ENCODE measurements around the gene EIF4B.

EIF4B gene

DNA sequence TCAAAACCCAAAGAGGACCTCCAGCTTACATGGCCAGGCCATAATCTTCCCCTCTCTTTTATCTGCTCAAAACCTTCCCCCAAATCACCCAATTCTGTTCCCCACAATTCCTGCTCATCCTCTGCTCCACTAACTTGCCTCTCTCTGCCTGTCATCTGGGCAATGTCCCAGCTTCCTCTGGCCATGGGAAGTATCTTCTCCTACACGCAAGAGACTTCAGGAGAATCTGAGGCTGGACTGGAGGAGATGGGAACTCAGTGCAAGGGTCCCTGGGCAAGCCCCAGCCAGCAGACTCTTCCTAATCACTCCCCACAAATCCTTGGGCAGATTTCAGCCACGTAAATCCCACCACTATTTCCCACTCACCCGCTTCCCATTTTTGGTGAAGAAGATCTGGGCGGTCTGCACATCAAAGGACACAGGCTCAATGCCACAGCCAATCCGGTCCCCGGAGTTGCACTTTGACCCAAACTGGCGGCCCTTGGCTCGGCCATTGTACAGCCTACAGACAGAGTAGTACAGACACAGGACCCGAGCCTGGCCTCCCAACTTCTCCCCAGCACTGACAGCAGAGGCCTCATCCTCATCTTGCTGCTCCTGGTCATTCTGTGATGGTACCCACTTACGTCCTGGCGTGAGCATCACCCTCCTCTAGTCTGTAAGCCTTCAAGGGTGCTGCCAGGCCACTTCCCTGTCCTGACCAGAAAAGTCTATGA, 68.2 kb downstream of the EIF4B start:
- DNase-seq, result no peak

DNA sequence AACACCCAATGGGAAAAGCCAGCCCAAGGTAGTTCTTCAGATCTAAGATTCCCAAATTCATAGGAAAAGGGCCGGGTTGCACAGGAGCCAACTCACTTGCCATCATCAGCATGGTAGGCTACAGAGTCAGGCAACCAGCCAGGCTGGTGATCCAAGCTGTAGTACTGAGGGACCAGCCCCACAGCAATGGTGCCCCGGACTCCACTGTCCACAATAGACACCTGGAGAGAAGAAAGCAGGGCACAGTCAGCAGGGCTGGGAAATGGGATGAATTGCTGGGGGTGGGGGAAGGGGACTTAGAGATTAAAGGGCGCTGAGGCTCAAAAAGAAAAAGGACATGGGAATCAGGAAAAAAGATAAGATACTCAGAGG, 68.7 kb downstream of the EIF4B start:
- DNase-seq, result no peak

DNA sequence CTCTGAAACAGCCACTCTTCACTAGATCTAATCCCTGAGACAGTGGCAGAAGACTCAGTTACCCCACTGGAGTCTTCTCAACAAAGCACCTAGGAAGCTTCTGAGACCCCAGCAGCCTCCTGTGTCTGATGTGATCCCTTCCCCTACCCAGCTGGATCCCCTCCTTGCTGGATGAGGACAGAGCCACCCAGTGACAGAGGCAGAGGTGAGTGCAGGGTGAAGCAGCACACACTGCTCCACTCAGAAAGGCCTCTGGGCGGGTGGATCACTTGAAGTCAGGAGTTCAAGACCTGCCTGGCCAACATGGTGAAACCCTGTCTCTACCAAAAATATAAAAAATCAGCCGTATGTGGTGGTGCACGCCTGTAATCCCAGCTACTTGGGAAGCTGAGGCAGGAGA, 70.2 kb downstream of the EIF4B start:
- DNase-seq, result no peak

DNA sequence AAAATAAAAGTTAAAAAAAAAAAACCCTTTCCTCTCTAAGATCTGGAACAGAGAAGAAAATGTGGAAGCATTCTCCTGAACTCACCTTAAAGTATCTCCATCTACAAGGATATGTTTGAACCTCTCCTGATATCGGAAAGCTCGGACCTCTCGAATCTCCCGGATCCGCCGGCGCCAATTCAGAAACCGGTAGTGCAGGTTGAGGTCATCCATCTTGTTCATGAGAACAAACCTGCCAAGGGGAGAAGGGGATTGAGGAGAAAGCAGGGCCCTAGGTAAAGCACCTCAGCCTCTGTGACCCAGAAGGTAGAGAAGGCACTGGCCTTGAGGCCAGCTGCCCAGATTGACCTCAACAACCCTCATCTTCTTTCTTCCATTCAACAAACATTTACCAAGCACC, 70.8 kb downstream of the EIF4B start:
- no peak for DNase-seq

DNA sequence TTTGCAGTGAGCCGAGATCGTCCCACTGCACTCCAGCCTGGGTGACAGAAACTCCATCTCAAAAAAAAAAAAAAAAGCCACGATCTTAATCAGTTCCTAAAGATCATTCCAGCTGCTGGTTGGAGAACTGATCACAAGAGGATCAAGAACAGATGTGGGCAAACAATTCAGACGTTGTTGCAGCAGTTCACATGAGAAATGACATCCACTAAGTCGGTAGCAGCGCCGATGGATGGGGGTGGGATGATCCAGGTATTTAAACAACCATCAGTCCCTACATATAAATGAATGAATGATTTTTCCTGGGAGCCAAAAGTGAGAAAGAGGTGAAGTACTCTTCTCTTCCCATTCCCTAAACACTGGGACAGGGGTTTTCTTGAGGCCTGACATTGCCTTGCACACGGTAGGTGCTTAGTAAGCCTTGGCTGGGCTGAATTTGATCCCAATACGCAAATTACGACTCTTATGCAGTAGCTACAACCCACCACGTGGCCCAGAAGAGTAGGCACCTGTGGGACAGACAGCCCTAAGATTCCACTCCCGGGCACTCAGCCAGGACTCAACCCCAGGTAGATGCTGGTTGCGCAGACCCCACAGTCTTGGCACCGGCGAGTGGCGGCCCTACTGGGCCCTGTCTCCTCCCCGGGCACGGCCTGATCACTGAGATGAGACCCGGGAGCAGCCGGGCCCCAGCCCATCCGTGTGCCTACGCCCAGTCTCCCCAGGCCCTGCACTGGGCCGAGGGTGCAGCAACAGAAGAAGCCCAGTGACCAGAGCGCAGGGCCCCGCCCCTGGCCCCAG, 72.4 kb downstream of the EIF4B start:
- no peak for DNase-seq

DNA sequence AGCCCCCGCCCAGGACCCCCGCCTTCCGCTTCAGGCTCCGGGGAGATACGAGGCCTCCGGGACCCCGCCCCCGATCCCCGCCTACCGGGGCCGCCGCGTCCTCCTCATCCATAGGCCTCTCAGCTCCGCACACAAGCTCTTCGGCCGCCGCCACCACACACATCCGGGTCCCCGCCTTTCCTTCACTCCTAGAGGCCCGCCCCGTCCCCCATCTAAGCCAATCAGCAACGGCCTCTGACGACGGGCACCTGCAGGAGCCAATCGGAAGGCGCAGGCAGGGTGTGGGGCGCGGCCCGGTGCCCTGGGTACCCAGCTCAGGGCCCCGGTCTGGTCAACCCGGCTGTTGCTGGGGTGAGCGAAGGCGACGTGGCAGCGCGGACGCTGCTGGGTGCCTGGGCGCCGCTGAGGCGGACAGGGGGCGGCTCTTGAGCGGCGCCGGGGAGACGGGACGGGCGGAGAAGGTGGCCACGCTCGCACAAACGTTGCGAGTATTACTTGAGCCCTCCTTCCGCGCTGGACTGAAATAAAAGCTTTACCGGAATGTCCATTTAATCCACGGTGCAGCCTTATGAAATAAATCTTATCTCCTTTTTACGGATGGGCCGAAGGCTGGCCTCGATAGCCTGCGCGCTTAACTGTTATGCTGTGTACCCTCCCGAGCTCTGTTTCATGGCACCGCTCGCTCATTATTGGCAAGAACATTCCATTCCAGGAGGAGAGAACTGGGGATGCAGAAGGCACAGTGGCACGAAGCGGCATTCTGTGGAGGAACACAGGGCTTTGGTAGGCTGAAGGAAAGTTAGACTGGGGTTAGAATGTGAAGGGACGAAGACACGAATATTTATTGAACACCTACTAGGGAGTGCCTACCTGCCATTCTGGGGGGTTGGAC, 73.2 kb downstream of the EIF4B start, which contains the start of gene SPRYD3:
Gene SPRYD3 (minus strand): TSS at position 165 of the 892 bp plus-strand sequence. CDS start 57 bp downstream, at position 108.
- peak; percentile 97 for DNase-seq

DNA sequence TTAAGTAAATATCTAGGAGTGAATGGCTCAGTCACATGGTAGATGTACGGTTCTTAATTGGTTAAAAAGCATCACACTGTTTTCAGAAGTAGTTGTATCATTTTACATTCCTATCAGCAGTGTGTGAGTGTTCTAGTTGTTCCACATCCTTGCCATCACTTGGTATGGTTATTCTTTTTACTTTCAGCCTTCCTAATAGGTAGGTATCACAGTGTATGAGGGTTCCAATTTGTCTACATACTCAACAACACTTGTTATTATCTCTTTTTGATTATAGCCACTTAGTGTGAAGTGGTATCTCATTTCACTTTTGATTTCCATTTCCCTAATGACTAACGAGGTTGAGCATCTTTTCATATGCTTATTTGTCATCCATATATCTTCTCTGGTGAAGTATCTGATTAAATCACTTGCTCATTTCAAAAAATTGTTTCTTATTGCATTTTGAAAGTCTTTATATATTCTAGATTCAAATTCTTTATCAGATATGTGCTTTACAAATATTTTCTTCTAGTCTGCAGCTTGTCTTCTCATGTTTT, 76.5 kb downstream of the EIF4B start:
- DNase-seq, result no peak

DNA sequence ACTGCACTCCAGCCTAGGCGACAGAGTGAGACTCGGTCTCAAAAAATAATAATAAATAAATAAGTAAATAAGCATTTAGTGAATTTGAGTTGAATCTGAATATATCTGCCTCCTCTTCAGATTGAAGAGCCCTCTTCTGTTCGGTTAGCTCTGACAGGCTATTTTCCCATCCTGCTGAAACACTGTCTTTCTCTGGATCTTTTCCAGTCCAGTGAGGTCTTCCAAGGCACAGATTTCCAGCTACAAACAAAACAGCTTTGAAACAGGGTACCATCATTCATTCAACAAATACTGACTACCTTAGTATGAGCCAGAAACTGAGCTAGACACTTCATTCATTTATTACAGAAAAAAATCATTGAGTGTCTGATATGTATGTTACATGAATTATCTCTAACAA, 80.1 kb downstream of the EIF4B start:
- no peak for DNase-seq

DNA sequence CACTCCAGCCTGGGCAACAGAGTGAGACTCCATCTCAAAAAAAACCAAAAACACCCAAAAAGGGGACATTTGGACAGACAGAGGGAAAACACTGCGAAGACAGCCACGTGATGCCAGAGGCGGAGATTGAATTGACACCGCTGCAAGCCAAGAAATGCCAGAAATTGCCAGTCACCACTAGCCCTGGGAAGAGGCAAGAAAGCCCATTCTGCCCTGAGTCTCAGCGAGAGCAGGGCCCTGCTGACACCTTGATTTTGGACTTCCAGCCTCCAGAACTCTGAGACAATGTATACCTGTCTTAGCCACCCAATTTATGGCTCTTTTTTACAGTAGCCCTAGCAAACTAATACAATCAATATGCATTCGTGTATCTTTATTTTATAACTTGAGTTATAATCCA, 83.8 kb downstream of the EIF4B start:
- DNase-seq, result no peak

DNA sequence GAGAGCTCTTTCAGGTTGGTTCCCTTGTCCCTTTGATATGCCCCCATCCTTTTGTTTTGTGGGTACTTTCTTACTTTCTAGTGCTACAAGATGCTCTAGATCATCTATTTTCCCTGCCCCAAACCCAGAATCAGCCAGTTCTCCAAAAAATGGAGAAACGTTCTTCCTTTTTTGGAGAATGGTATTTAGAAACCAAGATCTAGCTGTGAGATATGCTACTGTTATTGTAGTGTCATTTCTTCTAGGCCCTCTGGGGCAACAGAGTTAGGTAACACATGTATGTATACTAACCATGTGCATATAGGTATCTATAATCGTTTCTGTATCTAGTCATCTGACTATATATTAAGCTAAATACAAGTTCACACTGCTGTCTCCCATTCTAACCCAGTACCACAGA, 84.3 kb downstream of the EIF4B start:
- no peak for DNase-seq

DNA sequence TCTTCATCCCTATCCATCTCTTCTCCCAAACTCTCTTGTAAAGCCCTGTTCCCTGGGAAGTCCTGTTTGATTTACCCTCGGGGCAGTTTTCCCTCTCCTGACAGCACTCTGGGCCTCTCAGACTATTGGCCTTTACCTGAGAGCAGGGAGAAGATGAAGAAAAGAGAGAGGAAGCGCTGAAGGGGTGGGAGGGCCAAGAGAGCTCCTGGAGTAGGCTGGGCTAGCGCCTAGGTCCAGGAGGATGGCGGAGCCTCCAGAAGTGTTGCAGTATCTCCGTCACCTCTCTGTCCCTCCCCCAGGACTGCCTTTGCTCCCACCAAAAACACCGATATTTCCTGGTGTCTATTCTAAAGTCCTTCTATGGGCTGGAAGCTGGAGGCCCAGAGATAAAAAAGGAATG, 85.5 kb downstream of the EIF4B start:
- DNase-seq, result no peak
